ENCODE results near the gene ZSCAN32. TPM values are rescaled to one million over a fixed set of nuclear protein-coding genes. Genes with fewer than 3 reads are reported as not detected.

The ZSCAN32 gene
- total RNA-seq, 1 experiment from 2014 or later = 9.0 TPM

DNA sequence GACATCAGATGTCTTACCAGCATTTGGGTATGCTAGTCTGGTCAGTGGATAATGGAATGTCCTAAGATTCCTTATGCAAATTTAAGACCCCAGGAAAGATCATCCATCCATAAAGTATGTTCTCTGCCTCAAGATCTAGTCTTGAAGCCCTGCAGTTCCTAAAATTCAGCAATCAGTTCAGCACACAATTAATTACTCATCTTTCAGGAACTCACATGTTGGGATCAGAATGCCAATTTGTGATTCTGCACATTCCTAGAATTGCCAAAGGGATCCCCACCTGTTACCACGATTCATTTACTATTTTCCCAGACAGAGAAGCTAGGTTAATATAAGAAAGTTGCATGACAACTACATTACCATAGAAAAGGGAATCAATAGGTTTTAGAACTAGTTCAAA lies 41.9 kb downstream of the ZSCAN32 start:
- DNase-seq (ENCODE audit: low spot score) = no peak

DNA sequence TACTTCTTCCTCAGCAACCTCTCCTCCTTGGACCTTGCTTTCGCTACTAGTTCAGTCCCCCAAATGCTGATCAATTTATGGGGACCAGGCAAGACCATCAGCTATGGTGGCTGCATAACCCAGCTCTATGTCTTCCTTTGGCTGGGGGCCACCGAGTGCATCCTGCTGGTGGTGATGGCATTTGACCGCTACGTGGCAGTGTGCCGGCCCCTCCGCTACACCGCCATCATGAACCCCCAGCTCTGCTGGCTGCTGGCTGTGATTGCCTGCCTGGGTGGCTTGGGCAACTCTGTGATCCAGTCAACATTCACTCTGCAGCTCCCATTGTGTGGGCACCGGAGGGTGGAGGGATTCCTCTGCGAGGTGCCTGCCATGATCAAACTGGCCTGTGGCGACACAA lies 44.7 kb downstream of the ZSCAN32 start:
- DNase-seq (ENCODE audit: low spot score) = no peak

DNA sequence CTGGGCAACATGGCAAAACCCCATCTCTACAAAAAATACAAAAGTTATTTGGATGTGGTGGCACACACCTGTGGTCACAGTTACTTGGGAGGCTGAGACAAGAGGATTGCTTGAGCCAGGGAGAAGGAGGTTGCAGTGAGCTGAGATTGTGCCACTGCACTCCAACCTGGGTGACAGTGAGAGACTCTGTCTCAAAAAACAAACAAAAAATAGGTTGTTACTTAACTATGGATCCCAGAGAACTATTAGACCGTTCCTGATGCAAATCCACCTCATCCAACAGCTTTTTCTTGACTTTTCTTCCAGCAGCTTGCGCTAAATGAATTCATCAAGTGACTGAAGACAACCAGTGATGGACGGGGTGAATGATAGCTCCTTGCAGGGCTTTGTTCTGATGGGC lies 45.2 kb downstream of the ZSCAN32 start, which contains the start of gene OR2C1:
Gene OR2C1, plus strand, starts transcription at position 301 of the 400 bp plus-strand sequence. Its CDS starts 52 bp downstream, at position 353.
- DNase-seq (ENCODE audit: low spot score) = no peak

DNA sequence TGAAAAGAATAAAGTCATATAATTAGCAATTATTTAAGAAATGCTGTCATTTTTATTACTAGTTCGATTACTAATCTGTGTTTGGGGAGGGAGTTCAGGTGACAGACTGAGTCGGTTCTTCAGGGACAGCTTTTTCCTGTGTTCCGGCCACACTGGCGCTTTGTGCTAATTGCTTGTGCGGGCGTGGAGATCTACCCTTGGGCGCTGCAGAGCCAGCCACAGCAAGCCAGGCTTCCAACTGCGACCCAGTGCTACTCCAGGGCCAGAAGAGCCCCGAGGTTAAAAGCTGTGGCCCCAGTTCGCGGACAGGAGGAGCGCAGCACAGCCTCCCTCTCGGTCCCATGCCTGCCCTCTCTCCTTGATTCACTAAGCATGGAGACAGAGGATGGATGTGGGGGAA lies 51.6 kb downstream of the ZSCAN32 start:
- no peak for DNase-seq (ENCODE audit: low spot score)

DNA sequence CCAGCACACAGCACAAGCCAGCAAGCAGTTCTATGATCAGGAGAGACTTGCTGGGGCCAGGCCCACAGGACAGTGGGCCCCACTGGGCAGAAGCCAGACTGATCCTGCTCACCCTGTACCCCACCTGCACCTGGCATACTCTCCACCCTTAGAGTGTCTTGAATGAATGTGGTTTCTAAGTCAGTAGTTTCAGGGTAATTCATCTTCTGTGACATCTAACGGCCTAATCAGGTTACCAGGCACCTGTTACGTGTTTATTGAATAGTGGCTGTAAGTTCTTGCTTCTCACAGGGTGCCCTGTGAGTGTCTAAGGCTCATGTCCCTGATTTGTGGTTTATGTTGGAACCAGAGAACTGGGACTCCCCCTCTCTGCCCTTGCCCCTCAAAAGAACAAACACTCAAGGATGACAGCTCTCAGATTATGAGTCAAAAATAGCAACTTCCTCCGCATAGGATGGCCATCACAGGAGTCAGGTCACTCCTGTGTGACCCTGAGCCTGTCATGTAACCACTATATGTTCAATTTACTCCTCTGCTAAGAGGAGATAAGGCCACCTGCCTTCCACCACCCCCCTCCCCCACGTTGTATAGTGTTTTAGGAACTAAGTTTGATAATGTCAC lies 52.1 kb downstream of the ZSCAN32 start:
- no peak for DNase-seq (ENCODE audit: low spot score)

DNA sequence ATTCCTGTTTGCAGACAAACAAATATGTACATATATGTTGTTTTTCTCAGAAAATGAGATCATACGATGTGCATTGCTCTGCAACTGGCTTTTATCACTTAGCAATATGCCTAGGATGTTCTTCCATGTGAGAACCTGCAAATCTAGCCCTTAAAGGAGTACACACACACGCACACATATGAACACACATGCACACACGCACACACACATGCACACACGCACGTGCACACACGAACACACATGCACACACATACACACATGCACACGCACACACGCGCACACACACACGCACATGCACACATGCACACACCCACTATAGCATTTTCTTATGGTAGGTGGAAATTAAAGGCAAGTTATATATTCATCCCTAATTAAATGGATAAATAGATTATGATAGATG lies 53.2 kb downstream of the ZSCAN32 start:
- DNase-seq (ENCODE audit: low spot score) = no peak

DNA sequence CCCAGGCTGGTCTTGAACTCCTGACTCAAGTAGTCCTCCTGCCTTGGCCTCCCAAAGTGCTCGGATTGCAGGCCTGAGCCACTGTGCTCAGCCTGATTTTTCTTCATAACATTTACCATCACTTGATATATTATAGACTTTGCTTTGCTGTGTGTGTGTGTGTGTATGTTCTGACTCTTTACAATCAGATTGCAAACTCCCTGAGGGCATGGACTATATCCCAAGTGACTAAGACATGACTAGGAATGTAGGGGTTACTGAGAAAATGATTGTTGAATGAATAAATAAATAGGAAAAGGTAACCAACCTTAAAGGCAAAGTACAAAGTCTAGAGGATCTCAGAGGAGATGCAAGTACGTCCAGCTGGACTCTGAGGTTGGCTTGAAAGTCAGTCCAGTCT lies 54.8 kb downstream of the ZSCAN32 start:
- DNase-seq (ENCODE audit: low spot score) = no peak

Other genes with a start within 250 kb of the ZSCAN32 start
- gene OR1F1, start 212.8 kb downstream of the ZSCAN32 start, total RNA-seq (2014; rRNA removed; shearing (Covaris generic)) = not detected in 2 replicates
- gene ZNF200, start 165.8 kb downstream of the ZSCAN32 start, total RNA-seq (2014; rRNA removed; shearing (Covaris generic)) = 5.6 and 8.6 TPM in 2 replicates
- 0.13 TPM in 1 of 2 replicates, not detected in the other for gene MEFV, start 144.4 kb downstream of the ZSCAN32 start, total RNA-seq (2014; rRNA removed; shearing (Covaris generic))
- gene ZNF263, start 117.5 kb downstream of the ZSCAN32 start, total RNA-seq (2014; rRNA removed; shearing (Covaris generic)) = 102 and 106 TPM in 2 replicates
- gene TIGD7, start 95.6 kb downstream of the ZSCAN32 start, total RNA-seq (2014; rRNA removed; shearing (Covaris generic)) = not detected in 2 replicates
- gene ZNF75A, start 95.5 kb downstream of the ZSCAN32 start, total RNA-seq (2014; rRNA removed; shearing (Covaris generic)) = 0.41 and 0.91 TPM in 2 replicates
- gene OR2C1, start 45.1 kb downstream of the ZSCAN32 start, total RNA-seq (2014; rRNA removed; shearing (Covaris generic)) = not detected in 2 replicates
- gene ZNF174, start 211 bp upstream of the ZSCAN32 start, total RNA-seq (2014; rRNA removed; shearing (Covaris generic)) = 6.6 and 13.9 TPM in 2 replicates
- 0.76 and 1.2 TPM in 2 replicates for gene ZNF597, start 42.5 kb upstream of the ZSCAN32 start, total RNA-seq (2014; rRNA removed; shearing (Covaris generic))
- gene NAA60, start 42.7 kb upstream of the ZSCAN32 start, total RNA-seq (2014; rRNA removed; shearing (Covaris generic)) = 19.4 and 20.3 TPM in 2 replicates
- not detected in 2 replicates for gene C16orf90, start 94.5 kb upstream of the ZSCAN32 start, total RNA-seq (2014; rRNA removed; shearing (Covaris generic))
- 1.1 and 2.1 TPM in 2 replicates for gene CLUAP1, start 100.0 kb upstream of the ZSCAN32 start, total RNA-seq (2014; rRNA removed; shearing (Covaris generic))
- not detected in 2 replicates for gene NLRC3, start 176.4 kb upstream of the ZSCAN32 start, total RNA-seq (2014; rRNA removed; shearing (Covaris generic))
- gene SLX4, start 210.6 kb upstream of the ZSCAN32 start, total RNA-seq (2014; rRNA removed; shearing (Covaris generic)) = 6.1 and 6.4 TPM in 2 replicates